Bronchial smooth muscle cell (primary cell): ENCODE measurements around the gene GSTT4. TPM values are rescaled to one million over a fixed set of nuclear protein-coding genes. Genes with fewer than 3 reads are reported as not detected.

Source experiments
- total RNA-seq: library from RNA; depleted of rRNA; stranded (reverse); fragments of >200 nt; gene quantifications from 2 replicates; pipeline ENCODE4 v1.2.1, GENCODE V29; 2014

GSTT4 gene
- total RNA-seq: not detected in 2 replicates

GRCh38 chr22:24005201-24005600 is at the start of gene GSTT4:
Gene GSTT4, minus strand, starts transcription at chr22:24005453. Its CDS starts 97 bp downstream, at chr22:24005356.

GRCh38 chr22:23979557-23980240 is 25.6 kb downstream of the GSTT4 start, which contains the start of gene GSTT2:
Gene GSTT2, plus strand, starts transcription at chr22:23980134.

GRCh38 chr22:23974345-23974744 is 30.9 kb downstream of the GSTT4 start, which contains the start of gene DDT:
Gene DDT, minus strand, starts transcription at chr22:23974441. Its CDS starts 27 bp downstream, at chr22:23974414.

GRCh38 chr22:23966568-23966967 is 38.7 kb downstream of the GSTT4 start, which contains the start of gene DDTL:
Gene DDTL, plus strand, starts transcription at chr22:23966888. Its CDS starts 27 bp downstream, at chr22:23966915.

GRCh38 chr22:23961084-23961771 is 44.0 kb downstream of the GSTT4 start, which contains the start of gene GSTT2B:
Gene GSTT2B, minus strand, starts transcription at chr22:23961195. Its CDS starts 64 bp downstream, at chr22:23961131.

Other genes starting within 250 kb of the GSTT4 start
- 0.43 and 1.9 TPM in 2 replicates for gene C22orf15, start 242.5 kb downstream of the GSTT4 start, total RNA-seq
- gene CHCHD10, start 237.5 kb downstream of the GSTT4 start, total RNA-seq: 1.0 and 2.2 TPM in 2 replicates
- 5.0 and 12.5 TPM in 2 replicates for gene MMP11, start 232.6 kb downstream of the GSTT4 start, total RNA-seq
- gene SMARCB1, start 218.5 kb downstream of the GSTT4 start, total RNA-seq: 12.5 and 17.7 TPM in 2 replicates
- 0.16 and 0.43 TPM in 2 replicates for gene DERL3, start 166.4 kb downstream of the GSTT4 start, total RNA-seq
- gene SLC2A11, start 147.6 kb downstream of the GSTT4 start, total RNA-seq: 9.6 and 10.3 TPM in 2 replicates
- gene MIF, start 111.1 kb downstream of the GSTT4 start, total RNA-seq: 253 and 433 TPM in 2 replicates
- gene GSTT2B, start 44.3 kb downstream of the GSTT4 start, total RNA-seq: 1.4 and 3.2 TPM in 2 replicates
- 2.7 and 4.1 TPM in 2 replicates for gene DDTL, start 38.6 kb downstream of the GSTT4 start, total RNA-seq
- gene DDT, start 31.0 kb downstream of the GSTT4 start, total RNA-seq: 115 and 116 TPM in 2 replicates
- 0.34 TPM in 1 of 2 replicates, not detected in the other for gene GSTT2, start 25.3 kb downstream of the GSTT4 start, total RNA-seq
- 32.6 and 37.8 TPM in 2 replicates for gene CABIN1, start 5.9 kb upstream of the GSTT4 start, total RNA-seq
- 0.26 and 2.4 TPM in 2 replicates for gene SUSD2, start 176.0 kb upstream of the GSTT4 start, total RNA-seq
- 1.2 and 2.2 TPM in 2 replicates for gene GGT5, start 239.6 kb upstream of the GSTT4 start, total RNA-seq